ENCODE results near the gene PSMB1.

GRCh38 chr6:170529839-170530469 lies 23.2 kb downstream of the PSMB1 start:
- TF ChIP-seq CTCF (IDR thresholded peaks at IDR 0.05; ENCODE audit: low read length) (peak; percentile 84), EZH2 (IDR thresholded peaks at IDR 0.05; ENCODE audit: borderline replicate concordance, low read length) (no peak)

Data from OCI-LY1 (cell line).